Activated T-helper 1 cell treated with anti-CD3 and anti-CD28 coated beads, Interleukin-12 subunit alpha, Interleukin-12 subunit beta, Interleukin-2, Interleukin-4 antibody, amounts not matched to agents 30 ng/mL and 10 ng/mL and 1 ng/mL, durations not matched to agents 14 hours and 24 hours and 36 hours (primary cell): ENCODE data around the gene ICAM1. TPM values are rescaled to one million over a fixed set of nuclear protein-coding genes. Genes with fewer than 3 reads are reported as not detected.

ENCODE experiments used
- DNase-seq: peaks from one replicate; pipeline ENCODE4 v3.0.0; 2021; ENCODE audit warnings: low spot score
- H3K27ac Mint-ChIP-seq: one replicate; pipeline ENCODE4 v1.8.0; 2021; ENCODE audit warnings: mild to moderate bottlenecking, mixed read lengths
- H3K27me3 Mint-ChIP-seq: one replicate; pipeline ENCODE4 v1.8.0; 2022; ENCODE audit warnings: mild to moderate bottlenecking, moderate library complexity, mixed read lengths; ENCODE audit not compliant: insufficient read depth
- H3K36me3 Mint-ChIP-seq: one replicate; pipeline ENCODE4 v1.8.0; 2021; ENCODE audit warnings: low read depth, mixed read lengths
- H3K4me1 Mint-ChIP-seq: one replicate; pipeline ENCODE4 v1.8.0; 2021; ENCODE audit warnings: low read depth, mixed read lengths
- H3K4me3 Mint-ChIP-seq: one replicate; pipeline ENCODE4 v1.8.0; 2021; ENCODE audit warnings: mild to moderate bottlenecking, moderate library complexity, mixed read lengths
- H3K9me3 Mint-ChIP-seq: one replicate; pipeline ENCODE4 v1.8.0; 2021; ENCODE audit warnings: mixed read lengths
- intact Hi-C: fragments of 100-400 bp; cut with micrococcal nuclease; formaldehyde crosslinking; loops from one replicate; pipeline ENCODE4 v1.15.1; 2024
- total RNA-seq: library from RNA; stranded (reverse); gene quantifications from 2 replicates; pipeline ENCODE4 v1.2.3, GENCODE V29; 2022

ICAM1 gene
- total RNA-seq, 1 donor from 2014 or later, result 92.2 TPM

DNA sequence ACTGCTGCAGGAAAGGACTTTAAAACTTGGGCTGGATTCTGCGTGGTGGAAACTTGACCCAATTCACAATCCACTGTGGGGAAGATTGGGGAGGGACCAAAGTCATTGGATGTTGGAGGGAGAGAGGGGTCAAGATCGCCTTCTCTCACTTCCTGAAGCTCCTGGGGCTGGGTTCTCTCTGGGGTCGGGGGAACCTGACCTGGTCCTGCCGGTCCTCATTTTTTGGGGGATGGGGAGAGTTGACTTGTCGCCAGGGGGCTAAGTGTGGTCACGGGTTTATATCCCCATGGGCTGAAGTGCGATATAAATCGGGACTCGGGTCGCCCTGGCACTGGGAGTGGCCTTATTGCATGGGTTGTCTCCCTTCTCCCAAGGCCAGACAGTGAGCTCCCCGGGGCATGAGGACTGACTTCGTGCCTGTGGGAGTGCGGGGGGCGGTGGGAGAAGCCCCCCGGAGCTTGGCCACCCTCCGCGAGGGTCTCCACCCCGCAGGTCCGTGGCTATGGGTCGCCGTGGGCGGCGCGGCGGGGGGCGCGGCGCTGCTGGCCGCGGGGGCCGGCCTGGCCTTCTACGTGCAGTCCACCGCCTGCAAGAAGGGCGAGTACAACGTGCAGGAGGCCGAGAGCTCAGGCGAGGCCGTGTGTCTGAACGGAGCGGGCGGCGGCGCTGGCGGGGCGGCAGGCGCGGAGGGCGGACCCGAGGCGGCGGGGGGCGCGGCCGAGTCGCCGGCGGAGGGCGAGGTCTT, 25.1 kb downstream of the ICAM1 start:
- no peak for DNase-seq
- peaks cover 31% of the 10 kb centered on the region for H3K4me1 Mint-ChIP-seq
- peaks cover 45% of the 10 kb centered on the region for H3K27me3 Mint-ChIP-seq
- H3K4me3 Mint-ChIP-seq, result peak overlapping the region; percentile 79
- no peaks in the 10 kb centered on the region for H3K9me3 Mint-ChIP-seq
- peak overlapping the region; percentile 55 for H3K27ac Mint-ChIP-seq
- intact Hi-C loops, result loop anchor here (1.0 kb wide), 2 partner anchors 10 to 19 kb away; partner anchors contain the start of gene ICAM4
- no peaks in the 10 kb centered on the region for H3K36me3 Mint-ChIP-seq

DNA sequence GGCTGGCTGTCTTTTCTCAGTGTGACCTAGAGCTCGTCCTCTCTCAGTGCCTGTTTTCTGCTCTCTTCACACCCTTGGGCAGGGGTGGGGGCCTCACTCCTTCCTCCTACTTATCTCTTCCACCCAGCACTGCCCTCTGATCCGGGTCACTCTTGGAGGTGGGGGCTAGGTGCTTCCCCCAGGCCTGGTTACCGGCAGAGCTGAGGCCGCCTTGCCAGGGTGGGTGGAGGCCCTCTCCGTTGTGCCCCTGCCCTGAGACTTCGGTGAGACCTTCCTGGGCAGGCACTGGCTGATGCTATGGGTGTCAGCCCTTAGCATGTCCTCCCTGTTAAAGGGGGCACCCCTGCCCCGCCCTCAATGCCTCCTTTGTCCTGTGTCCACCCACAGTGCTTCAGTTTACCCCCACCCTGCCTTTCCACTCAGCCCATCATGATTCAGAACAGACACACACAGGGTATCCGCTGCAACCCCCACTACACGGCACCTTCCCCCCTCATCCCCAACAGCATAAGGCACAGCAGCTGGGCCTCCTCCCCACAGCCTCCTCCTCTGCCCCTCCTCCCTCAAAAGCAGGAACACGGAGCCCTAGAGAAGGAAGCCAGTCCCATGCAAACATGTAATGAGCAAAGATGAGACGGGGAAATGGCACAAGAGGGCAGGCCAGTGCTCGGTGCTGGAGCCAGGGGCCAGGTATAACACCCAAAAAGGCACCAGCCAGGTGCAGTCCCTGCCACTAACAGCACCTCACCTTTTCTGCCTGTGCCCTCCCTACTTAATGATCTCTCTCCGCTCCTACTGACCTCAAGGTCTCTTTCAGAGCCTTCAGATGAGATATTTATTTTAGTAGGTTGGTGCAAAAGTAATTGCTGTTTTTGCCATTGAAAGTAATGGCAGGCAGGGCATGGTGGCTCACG, 28.9 kb downstream of the ICAM1 start:
- Mint-ChIP-seq H3K27ac (no peak overlapping the region), H3K36me3 (no peaks in the 10 kb centered on the region), H3K9me3 (no peaks in the 10 kb centered on the region), H3K4me1 (peaks cover 12% of the 10 kb centered on the region), H3K27me3 (peaks cover 17% of the 10 kb centered on the region), H3K4me3 (no peak overlapping the region)
- intact Hi-C loops, result no loop called here
- DNase-seq, result no peak

- Mint-ChIP-seq H3K4me3 (no peak overlapping the region), H3K27me3 (peaks cover 4% of the 10 kb centered on the region), H3K4me1 (peaks cover 7% of the 10 kb centered on the region), H3K9me3 (no peaks in the 10 kb centered on the region), H3K36me3 (no peaks in the 10 kb centered on the region), H3K27ac (no peak overlapping the region)
- intact Hi-C loops, result no loop called here
- DNase-seq, result no peak
Observed at GRCh38 chr19:10305139-10305806, 34.4 kb downstream of the ICAM1 start.

- Mint-ChIP-seq H3K4me1 (peaks cover 7% of the 10 kb centered on the region), H3K9me3 (no peaks in the 10 kb centered on the region), H3K27me3 (peaks cover 4% of the 10 kb centered on the region), H3K4me3 (no peak overlapping the region), H3K36me3 (no peaks in the 10 kb centered on the region), H3K27ac (no peak overlapping the region)
- intact Hi-C loops, result no loop called here
- no peak for DNase-seq
Observed at GRCh38 chr19:10306327-10306726, 35.4 kb downstream of the ICAM1 start.

GRCh38 chr19:10309423-10309822, 38.5 kb downstream of the ICAM1 start, which contains the start of gene ZGLP1:
Gene ZGLP1, minus strand, starts transcription at chr19:10309815.
- Mint-ChIP-seq H3K4me3 (no peak within 1 kb of the TSS), H3K36me3 (no peaks in the 10 kb centered on the region), H3K4me1 (peaks cover 8% of the 10 kb centered on the region), H3K27ac (no peak within 1 kb of the TSS), H3K9me3 (no peaks in the 10 kb centered on the region), H3K27me3 (no peaks in the 10 kb centered on the region)
- no peak for DNase-seq
- intact Hi-C loops, result no loop called here

GRCh38 chr19:10315335-10316214, 44.7 kb downstream of the ICAM1 start, which contains the start of gene FDX2:
Gene FDX2, minus strand, starts transcription at chr19:10316015. Its CDS starts 19 bp downstream, at chr19:10315996.
- H3K27ac Mint-ChIP-seq, result peak within 1 kb of the TSS; percentile 86

DNA sequence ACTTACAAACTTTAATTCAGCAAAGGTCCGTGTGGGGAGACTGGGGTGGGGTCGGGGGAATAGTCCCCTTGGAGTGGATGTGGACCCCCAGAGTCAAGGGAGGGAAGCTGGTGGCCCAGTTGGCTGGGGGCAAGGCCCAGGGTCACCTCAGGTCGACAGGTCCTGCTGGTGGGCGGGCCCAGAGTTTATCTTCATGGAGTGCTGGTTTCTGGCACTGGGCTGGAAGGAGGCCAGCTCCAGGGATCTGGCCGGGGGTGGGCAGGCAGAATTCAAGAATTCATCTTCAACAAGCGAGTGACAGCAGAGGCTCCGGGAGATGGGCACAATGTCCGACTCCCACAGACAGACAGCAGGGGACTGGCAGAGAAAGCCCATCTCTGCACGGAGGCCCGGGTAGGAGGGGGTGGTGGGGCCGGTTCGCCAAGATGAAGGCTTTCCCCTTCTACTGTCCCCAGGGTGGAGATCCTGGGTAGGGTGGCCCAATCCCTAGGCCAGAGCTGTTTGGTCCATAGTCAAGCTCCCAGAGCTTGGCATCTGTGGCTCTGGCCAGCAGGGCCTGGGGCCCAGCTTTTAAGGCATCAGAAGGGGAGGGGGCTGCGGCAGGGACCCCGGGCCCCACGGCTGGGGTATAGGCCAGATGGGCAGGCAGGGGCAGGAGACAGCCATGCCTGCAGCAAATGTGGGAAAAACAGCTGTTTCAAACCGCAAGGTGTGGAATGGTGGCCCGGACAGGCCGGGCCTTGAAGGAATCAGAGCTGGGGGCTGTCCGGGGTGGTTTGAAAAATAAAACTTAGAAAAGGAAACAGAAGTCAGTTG, 45.5 kb downstream of the ICAM1 start:
- intact Hi-C loops, result loop anchor here (1.0 kb wide), 2 partner anchors 17 to 45 kb away; partner anchors contain the start of genes ICAM1 and RAVER1
- peak overlapping the region; percentile 82 for H3K27ac Mint-ChIP-seq
- no peak for DNase-seq
- H3K36me3 Mint-ChIP-seq, result peaks cover 17% of the 10 kb centered on the region
- no peaks in the 10 kb centered on the region for H3K9me3 Mint-ChIP-seq
- no peaks in the 10 kb centered on the region for H3K27me3 Mint-ChIP-seq
- H3K4me1 Mint-ChIP-seq, result peaks cover 22% of the 10 kb centered on the region
- peak overlapping the region; percentile 94 for H3K4me3 Mint-ChIP-seq

More at GRCh38 chr19:10315335-10316214, 44.7 kb downstream of the ICAM1 start, which contains the start of gene FDX2:
- intact Hi-C loops, result loop anchor here (1.0 kb wide), 3 partner anchors 18 to 44 kb away; partner anchors contain the start of genes ICAM1 and RAVER1
- H3K9me3 Mint-ChIP-seq, result no peaks in the 10 kb centered on the region
- peak; percentile 87 for DNase-seq
- H3K36me3 Mint-ChIP-seq, result peaks cover 17% of the 10 kb centered on the region
- no peaks in the 10 kb centered on the region for H3K27me3 Mint-ChIP-seq
- H3K4me3 Mint-ChIP-seq, result peak within 1 kb of the TSS; percentile 94
- H3K4me1 Mint-ChIP-seq, result peaks cover 22% of the 10 kb centered on the region

DNA sequence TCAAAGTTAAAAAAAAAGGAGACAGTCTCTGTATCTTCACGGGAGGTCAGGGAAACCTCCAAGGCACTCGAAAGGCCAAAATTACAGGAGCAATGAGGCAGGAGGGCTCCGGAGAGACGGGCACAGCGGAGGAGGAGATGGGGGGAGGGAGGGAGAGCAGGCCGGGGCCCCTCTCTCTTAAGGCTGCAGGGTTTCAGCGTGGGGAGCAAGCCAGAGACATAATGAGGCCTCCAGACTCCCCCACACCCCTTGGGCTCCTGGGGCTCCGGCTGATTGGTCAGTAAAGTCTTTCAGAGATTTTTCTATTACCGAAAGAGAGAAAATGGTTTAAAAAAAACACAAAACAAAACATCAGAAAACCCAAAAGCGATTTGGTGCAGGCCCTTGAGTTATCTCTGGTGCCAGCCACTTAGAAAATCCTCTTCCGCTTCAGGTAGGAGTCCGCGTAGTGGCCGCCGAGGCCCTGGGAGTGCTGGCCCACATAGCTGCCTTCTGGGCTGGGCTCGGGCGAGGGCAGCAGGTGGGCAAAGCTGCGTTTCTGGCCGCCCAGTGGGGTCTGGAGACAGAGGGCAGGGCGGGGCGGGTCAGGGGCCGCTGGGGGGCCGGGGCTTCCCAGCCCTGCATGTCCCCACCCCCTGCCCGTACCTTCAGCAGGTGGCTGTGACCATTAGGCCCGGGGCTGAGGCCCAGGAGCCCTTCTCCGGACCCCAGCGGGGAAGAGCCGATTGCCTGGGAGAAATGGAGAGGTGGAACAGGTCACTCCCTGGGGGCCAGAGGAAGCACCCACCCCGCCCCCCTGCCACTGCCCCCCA, 46.3 kb downstream of the ICAM1 start:
- Mint-ChIP-seq H3K36me3 (peaks cover 22% of the 10 kb centered on the region), H3K27me3 (no peaks in the 10 kb centered on the region), H3K27ac (no peak overlapping the region)

GRCh38 chr19:10317857-10318462, 47.0 kb downstream of the ICAM1 start:
- intact Hi-C loops, result no loop called here
- Mint-ChIP-seq H3K27me3 (no peaks in the 10 kb centered on the region), H3K9me3 (no peaks in the 10 kb centered on the region), H3K36me3 (peaks cover 22% of the 10 kb centered on the region), H3K27ac (no peak overlapping the region), H3K4me1 (peaks cover 22% of the 10 kb centered on the region), H3K4me3 (no peak overlapping the region)
- no peak for DNase-seq

More for the DNA sequence above, 46.3 kb downstream of the ICAM1 start:
- no peaks in the 10 kb centered on the region for H3K9me3 Mint-ChIP-seq
- no peak for DNase-seq
- H3K4me3 Mint-ChIP-seq, result no peak overlapping the region
- H3K4me1 Mint-ChIP-seq, result peaks cover 22% of the 10 kb centered on the region
- intact Hi-C loops, result no loop called here

- H3K4me3 Mint-ChIP-seq, result no peak overlapping the region
- no peak for DNase-seq
- H3K9me3 Mint-ChIP-seq, result no peaks in the 10 kb centered on the region
- peaks cover 24% of the 10 kb centered on the region for H3K36me3 Mint-ChIP-seq
- H3K4me1 Mint-ChIP-seq, result peaks cover 22% of the 10 kb centered on the region
- H3K27ac Mint-ChIP-seq, result no peak overlapping the region
- intact Hi-C loops, result no loop called here
- H3K27me3 Mint-ChIP-seq, result no peaks in the 10 kb centered on the region
Observed at GRCh38 chr19:10318807-10319682, 48.1 kb downstream of the ICAM1 start.
